HCT116 (cell line): ENCODE data around the gene TICRR. TPM values are rescaled to one million over a fixed set of nuclear protein-coding genes. Genes with fewer than 3 reads are reported as not detected.

Source experiments
- ATAC-seq: fragments of 200-7000 bp; cut with Tn5 transposase; 2 replicates; pipeline ENCODE4 v1.9.1; 2020; ENCODE audit warnings: mild to moderate bottlenecking, moderate library complexity
- BruUV-seq: library from RNA; stranded (reverse); fragments of 400-500 nt; replicated peaks from 2 replicates; lab custom pipeline; 2021; lab: Mats Ljungman, UMichigan
- CTCF ChIA-PET: fragments of 300-600 bp; sonication (Branson Sonifier 250); formaldehyde crosslinking; loops from one replicate; lab custom pipeline; 2021; ENCODE audit warnings: antibody characterized with exemption; lab: Charles Lee
- POLR2A ChIA-PET: fragments of 300-600, 350-600 bp; sonication (Branson Sonifier 250); formaldehyde crosslinking; loops from one replicate; lab custom pipeline; 2021; ENCODE audit warnings: antibody characterized with exemption; lab: Charles Lee
- RAD21 ChIA-PET, 2 experiments: fragments of 300-600 bp; sonication (Branson Sonifier 250); formaldehyde crosslinking; loops; one replicate each; lab custom pipeline; 2023; ENCODE audit warnings: low total read pairs in 2 of 2; ENCODE audit not compliant: uncharacterized antibody in 2 of 2, unreplicated experiment in 2 of 2, low non-redundant PET in 1 of 2; lab: Charles Lee
- DNase-seq: peaks from one replicate; pipeline ENCODE4 v3.0.0-alpha.2; 2010; ENCODE audit warnings: low read depth, low spot score
- H2AFZ ChIP-seq: fragments of 200-600 bp; shearing (Covaris generic), sonication (generic); 2 replicates; pipeline ENCODE4 v1.6.1; 2017; ENCODE audit warnings: low read depth, mixed run types, mixed read lengths, antibody characterized with exemption, low read length; ENCODE audit not compliant: poor library complexity, severe bottlenecking
- H3K27ac ChIP-seq: 2 replicates; pipeline ENCODE4 v1.5.1; 2012; ENCODE audit warnings: low read depth, low read length
- H3K27me3 ChIP-seq: fragments of 200-600 bp; sonication (generic); 2 replicates; pipeline ENCODE4 v1.6.1; 2016; ENCODE audit warnings: mixed run types, low read length, mixed read lengths; ENCODE audit not compliant: insufficient read depth
- H3K36me3 ChIP-seq, 2 experiments: fragments of 200-500 bp in 1 of 2; fragments of 200-600 bp in 1 of 2; sonication (Bioruptor generic) in 1 of 2; sonication (generic) in 1 of 2; 2 replicates each; pipeline versions ENCODE4 v1.5.1 to v1.6.1; 2014 to 2016; ENCODE audit warnings: low read length in 2 of 2, inconsistent platforms in 1 of 2, mixed read lengths in 1 of 2, mixed run types in 1 of 2; ENCODE audit not compliant: insufficient read depth in 2 of 2, control insufficient read depth in 1 of 2
- H3K4me1 ChIP-seq, 2 experiments: fragments of 200-600 bp in 1 of 2; sonication (generic) in 1 of 2; 2 replicates each; pipeline versions ENCODE4 v1.5.1 to v1.6.1; 2012 to 2017; ENCODE audit warnings: low read length in 2 of 2, inconsistent platforms in 1 of 2, mild to moderate bottlenecking in 1 of 2, mixed read lengths in 1 of 2, mixed run types in 1 of 2, moderate library complexity in 1 of 2; ENCODE audit not compliant: insufficient read depth in 2 of 2, control insufficient read depth in 1 of 2
- H3K4me2 ChIP-seq: fragments of 200-600 bp; sonication (generic); 2 replicates; pipeline ENCODE4 v1.6.1; 2017; ENCODE audit warnings: mixed run types, low read length, mixed read lengths
- H3K4me3 ChIP-seq, 2 experiments: fragments of 200-600 bp in 1 of 2; sonication (generic) in 1 of 2; replicated peaks in 1 of 2; 2 replicates each; pipeline ENCODE4 v1.5.1; 2011 to 2016; ENCODE audit warnings: low read length in 2 of 2, control low read depth in 1 of 2, low read depth in 1 of 2, mild to moderate bottlenecking in 1 of 2, mixed read lengths in 1 of 2, mixed run types in 1 of 2
- H3K79me2 ChIP-seq: fragments of 200-600 bp; sonication (generic); 2 replicates; pipeline ENCODE4 v1.6.1; 2017; ENCODE audit warnings: mild to moderate bottlenecking, mixed run types, low read length, moderate library complexity, mixed read lengths; ENCODE audit not compliant: insufficient read depth
- H3K9ac ChIP-seq: fragments of 200-600 bp; sonication (generic); 2 replicates; pipeline ENCODE4 v1.6.1; 2016; ENCODE audit warnings: low read length, mixed read lengths
- H3K9me2 ChIP-seq: fragments of 200-600 bp; sonication (generic), shearing (Covaris generic); 2 replicates; pipeline ENCODE4 v1.6.1; 2017; ENCODE audit warnings: mixed run types, mild to moderate bottlenecking, moderate library complexity; ENCODE audit not compliant: insufficient read depth
- H3K9me3 ChIP-seq, 2 experiments: fragments of 200-500 bp in 1 of 2; fragments of 200-600 bp in 1 of 2; sonication (Bioruptor generic) in 1 of 2; sonication (generic) in 1 of 2; 2 replicates each; pipeline ENCODE4 v1.6.1; 2014 to 2017; ENCODE audit warnings: low read length in 2 of 2, mixed read lengths in 2 of 2, inconsistent platforms in 1 of 2, low read depth in 1 of 2, mild to moderate bottlenecking in 1 of 2, mixed run types in 1 of 2, moderate library complexity in 1 of 2; ENCODE audit not compliant: control insufficient read depth in 1 of 2, insufficient read depth in 1 of 2
- H4K20me1 ChIP-seq: fragments of 200-600 bp; sonication (generic), shearing (Covaris generic); 2 replicates; pipeline ENCODE4 v1.6.1; 2017; ENCODE audit warnings: mixed run types, mild to moderate bottlenecking, moderate library complexity; ENCODE audit not compliant: insufficient read depth
- ATF3 ChIP-seq: IDR thresholded peaks from 2 replicates; pipeline ENCODE4 v1.6.1; 2012
- CBX3 ChIP-seq: IDR thresholded peaks from 2 replicates; pipeline ENCODE4 v1.6.1; 2012; ENCODE audit warnings: low read depth
- CEBPB ChIP-seq: IDR thresholded peaks from 2 replicates; pipeline ENCODE4 v1.6.1; 2012; ENCODE audit warnings: low read depth
- CTCF ChIP-seq, 3 experiments: fragments of 200-600 bp in 1 of 3; sonication (generic) in 1 of 3; IDR thresholded peaks in 2 of 3; conservative IDR thresholded peaks in 1 of 3; 2 replicates each; pipeline ENCODE4 v1.5.1; 2012 to 2017; ENCODE audit warnings: low read depth in 2 of 3, low read length in 2 of 3, antibody characterized with exemption in 1 of 3, borderline replicate concordance in 1 of 3, control low read depth in 1 of 3, mild to moderate bottlenecking in 1 of 3, mixed read lengths in 1 of 3, mixed run types in 1 of 3, moderate library complexity in 1 of 3; ENCODE audit not compliant: insufficient read depth in 1 of 3
- ELF1 ChIP-seq: IDR thresholded peaks from 2 replicates; pipeline ENCODE4 v1.6.1; 2012; ENCODE audit warnings: low read depth, borderline replicate concordance
- EZH2 ChIP-seq: fragments of 200-600 bp; sonication (generic); IDR thresholded peaks from 2 replicates; pipeline ENCODE4 v1.6.1; 2017; ENCODE audit warnings: antibody characterized with exemption, mixed run types
- EZH2phosphoT487 ChIP-seq: fragments of 200-600 bp; IDR thresholded peaks from 2 replicates; pipeline ENCODE4 v1.6.1; 2018; ENCODE audit warnings: antibody characterized with exemption, borderline replicate concordance
- JUND ChIP-seq: IDR thresholded peaks from 2 replicates; pipeline ENCODE4 v1.6.1; 2012
- POLR2A ChIP-seq: IDR thresholded peaks from 2 replicates; pipeline ENCODE4 v1.7.0; 2011; ENCODE audit warnings: borderline replicate concordance; ENCODE audit not compliant: insufficient read depth, insufficient read length; ENCODE audit errors: extremely low read depth
- POLR2AphosphoS5 ChIP-seq: IDR thresholded peaks from 2 replicates; pipeline ENCODE4 v1.6.1; 2011; ENCODE audit warnings: mild to moderate bottlenecking, low read depth, low read length, moderate library complexity
- RAD21 ChIP-seq: IDR thresholded peaks from 2 replicates; pipeline ENCODE4 v1.6.1; 2012; ENCODE audit warnings: low read depth, mild to moderate bottlenecking
- REST ChIP-seq: IDR thresholded peaks from 2 replicates; pipeline ENCODE4 v1.6.1; 2012; ENCODE audit warnings: low read depth
- SIN3A ChIP-seq: IDR thresholded peaks from 2 replicates; pipeline ENCODE4 v1.6.1; 2012; ENCODE audit warnings: low read depth
- SP1 ChIP-seq: IDR thresholded peaks from 2 replicates; pipeline ENCODE4 v1.6.1; 2012; ENCODE audit warnings: low read depth
- SRF ChIP-seq: IDR thresholded peaks from 2 replicates; pipeline ENCODE4 v1.6.1; 2012; ENCODE audit warnings: low read depth
- TCF7L2 ChIP-seq: IDR thresholded peaks from 2 replicates; pipeline ENCODE4 v1.7.0; 2011; ENCODE audit warnings: borderline replicate concordance, inconsistent platforms; ENCODE audit not compliant: insufficient read depth, insufficient read length; ENCODE audit errors: extremely low read depth
- YY1 ChIP-seq: IDR thresholded peaks from 2 replicates; pipeline ENCODE4 v1.6.1; 2011; ENCODE audit warnings: low read length, low read depth, moderate library complexity, mild to moderate bottlenecking; ENCODE audit not compliant: insufficient replicate concordance; ENCODE audit errors: extremely low read depth
- ZBTB33 ChIP-seq: IDR thresholded peaks from 2 replicates; pipeline ENCODE4 v1.6.1; 2011; ENCODE audit warnings: mild to moderate bottlenecking, low read length, moderate library complexity; ENCODE audit not compliant: insufficient replicate concordance; ENCODE audit errors: extremely low read depth
- intact Hi-C: fragments of 100-400 bp; cut with micrococcal nuclease; formaldehyde crosslinking; loops from 2 replicates; pipeline ENCODE4 v1.10.0; 2022
- total RNA-seq: library from RNA; stranded (reverse); gene quantifications from one replicate; pipeline ENCODE4 v1.2.1, GENCODE V29; 2021; ENCODE audit not compliant: unreplicated experiment

TICRR gene
- total RNA-seq, 1 experiment from 2014 or later = 24.8 TPM

GRCh38 chr15:89554247-89554646 is 21.0 kb upstream of the TICRR start:
- RAD21 ChIA-PET = no interaction called here
- no peaks in the 10 kb centered on the region for H3K79me2 ChIP-seq
- H3K27ac ChIP-seq = no peak overlapping the region
- no peaks in the 10 kb centered on the region for H4K20me1 ChIP-seq
- H3K36me3 ChIP-seq = no peaks in the 10 kb centered on the region
- CTCF ChIA-PET = interaction anchor here (0.8 to 2.2 kb wide), 2 partner anchors 21 to 59 kb away, joined by 3 to 7 read pairs; partner anchors contain the start of gene TICRR
- H3K27me3 ChIP-seq = no peaks in the 10 kb centered on the region
- no peaks in the 10 kb centered on the region for H3K9me3 ChIP-seq
- POLR2A ChIA-PET = no interaction called here
- no peak for ATAC-seq
- H3K4me2 ChIP-seq = no peak overlapping the region
- intact Hi-C loops = no loop called here
- H3K4me3 ChIP-seq = no peak overlapping the region
- TF ChIP-seq SP1 (no peak), POLR2AphosphoS5 (no peak), RAD21 (no peak), CBX3 (no peak), EZH2phosphoT487 (no peak), EZH2 (no peak), CEBPB (no peak), REST (no peak), SRF (no peak), ATF3 (no peak), JUND (no peak), ZBTB33 (no peak), CTCF (IDR thresholded peaks at IDR 0.05 in 2 of 3, conservative IDR thresholded peaks at IDR 0.05 in 1 of 3; ENCODE audit: borderline replicate concordance in 1 of 3, insufficient read depth in 1 of 3, low read depth in 2 of 3, low read length in 2 of 3) (no peak), POLR2A (no peak), YY1 (no peak), ELF1 (no peak), TCF7L2 (no peak), SIN3A (no peak)
- DNase-seq = no peak
- BruUV-seq = no TSS peak
- peaks cover 0 to 10% of the 10 kb centered on the region in 2 experiments; a peak in 2 of 4 replicates for H3K4me1 ChIP-seq
- H2AFZ ChIP-seq = no peak overlapping the region
- H3K9me2 ChIP-seq = no peaks in the 10 kb centered on the region
- no peak overlapping the region for H3K9ac ChIP-seq
